Heart left ventricle (tissue), 16 donors: ENCODE measurements around the gene BNC2. TPM values are rescaled to one million over a fixed set of nuclear protein-coding genes. Genes with fewer than 3 reads are reported as not detected.

ENCODE experiments used
- ATAC-seq, 4 donors: fragments of 200-7000 bp; cut with Tn5 transposase; one replicate each; pipeline ENCODE4 v1.9.1; 2020 to 2022; ENCODE audit warnings: moderate library complexity in 4 of 4, mild to moderate bottlenecking in 3 of 4, moderate number of reproducible peaks in 1 of 4
- DNase-seq, 5 donors: peaks; one replicate each; pipeline ENCODE4 v3.0.0-alpha.2; 2020
- H3K27ac ChIP-seq, 12 donors: fragments of 200-600 bp; sonication (generic) in 4 of 12; one replicate each; pipeline versions ENCODE4 v1.5.0 to v1.8.0; 2016 to 2022; ENCODE audit warnings: mild to moderate bottlenecking in 2 of 12
- H3K27me3 ChIP-seq, 9 donors: fragments of 200-600 bp; sonication (generic) in 2 of 9; one replicate each; pipeline versions ENCODE4 v1.5.1 to v1.8.0; 2016 to 2022; ENCODE audit warnings: mild to moderate bottlenecking in 3 of 9
- H3K36me3 ChIP-seq, 9 donors: fragments of 200-600 bp; sonication (generic) in 2 of 9; one replicate each; pipeline versions ENCODE4 v1.5.0 to v1.8.0; 2018 to 2022; ENCODE audit warnings: mild to moderate bottlenecking in 2 of 9
- H3K4me1 ChIP-seq, 12 donors: fragments of 200-600 bp; sonication (generic) in 4 of 12; one replicate each; pipeline versions ENCODE4 v1.5.0 to v1.8.0; 2016 to 2022; ENCODE audit warnings: mild to moderate bottlenecking in 3 of 12
- H3K4me3 ChIP-seq, 12 donors: fragments of 200-600 bp; sonication (generic) in 4 of 12; one replicate each; pipeline versions ENCODE4 v1.5.0 to v1.8.0; 2017 to 2022; ENCODE audit warnings: mild to moderate bottlenecking in 9 of 12, moderate library complexity in 4 of 12
- H3K9me3 ChIP-seq, 12 donors: fragments of 200-600 bp; sonication (generic) in 4 of 12; one replicate each; pipeline versions ENCODE4 v1.5.0 to v1.8.0; 2016 to 2022; ENCODE audit warnings: mild to moderate bottlenecking in 1 of 12
- POLR2A ChIP-seq, 2 donors: fragments of 450-650 bp; IDR thresholded peaks; one replicate each; pipeline ENCODE4 v1.6.1; 2017; ENCODE audit warnings: antibody characterized with exemption in 2 of 2, mild to moderate bottlenecking in 2 of 2, moderate library complexity in 2 of 2
- WGBS, 4 donors: extraction: QIAGEN DNeasy Blood & Tissue Kit in 2 of 4; methylation state at CpG; one replicate each; pipeline versions ENCODE4 v1.1.5 to v1.1.7; 2013 to 2018; 5-methylcytosine and 5-hydroxymethylcytosine counted together
- intact Hi-C, 10 donors: fragments of 100-400 bp; cut with DNase I; formaldehyde crosslinking; loops; one replicate each; pipeline versions ENCODE4 v1.11.1 to v1.14.2; 2022
- polyA plus RNA-seq, 2 donors: library from polyadenylated mRNA; stranded (reverse); fragments of 200-250 nt; gene quantifications; one replicate each; pipeline ENCODE4 v1.2.3, GENCODE V29; 2013
- total RNA-seq, 9 donors: library from RNA; depleted of rRNA in 2 of 9; stranded (reverse); fragments of >200 nt in 2 of 9; fragmentation: NEBNext Ultra II Directional in 3 of 9; extraction: Animal tissue kit (Norgen Biotek cat#: 25700) in 3 of 9; gene quantifications; one replicate each; pipeline versions ENCODE4 v1.1.0 to v1.2.4, GENCODE V29; 2016 to 2023
- TF ChIP-seq, protein P1 (sequence below), 12 donors: fragments of 200-600 bp; sonication (generic) in 4 of 12; IDR thresholded peaks; one replicate each; pipeline versions ENCODE4 v1.5.0 to v1.8.0; 2018 to 2022; ENCODE audit warnings: antibody characterized with exemption in 12 of 12, mild to moderate bottlenecking in 5 of 12
- donor health status: ischemic (EF 13 %, LVEDD 7.1; RV severe dilation, severe dysfunction).
- donor health status: healthy with polysubstance abuse.
- donor health status: DM: no; HTN: yes; CAD: no.
- donor health status: DM: no; HTN: no; CAD: no.
- donor health status: ischemic (EF 25% LVEDD 6.9; RV normal size, moderate dysfunction).
- donor health status: ischemic (EF 25% LVEDD 5.7; RV mildly dilated, moderate dysfunction).
- donor health status: healthy.
- donor health status: DM: yes; HTN: yes; CAD: no.
- donor health status: ischemic (EF 35%, LVEDD 5.7; RV mildly dilated, moderate dysfunction).
- donor health status: nonischemic (EF 11% LVEDD 7.7; RV severe dilation, severe dysfunction).
- donor health status: DM: yes; HTN: yes; CAD: no.
- donor health status: PGD.
- donor health status: ischemic (EF 29% LVEDD 5.4; RV normal size, mild dysfunction).
- donor health status: nonischemic (EF 23%, LVEDD 6.1; RV moderate dilation, normal function).

The BNC2 gene
- total and polyA plus RNA-seq, 11 donors, result 0.38 to 27.1 (median 3.8) TPM

DNA sequence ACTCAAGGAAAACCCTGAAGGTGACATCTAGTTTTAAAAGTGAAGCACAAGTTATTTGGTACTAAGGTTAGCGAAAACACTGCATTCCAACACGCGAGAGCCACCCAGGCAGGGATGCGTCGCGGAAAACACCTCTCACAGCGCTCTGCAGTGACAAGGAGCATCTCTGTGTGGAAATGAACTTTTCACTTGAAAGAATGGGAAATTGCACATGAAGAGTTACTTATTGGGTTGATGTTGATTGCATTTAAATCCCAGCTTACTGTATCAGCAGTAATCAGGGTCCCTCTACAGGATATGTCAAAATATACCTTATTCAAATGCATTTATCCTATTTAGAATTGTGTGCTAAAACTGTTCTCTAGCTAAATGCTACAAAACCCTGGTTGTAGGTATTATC is 144.4 kb downstream of the BNC2 start:
- intact Hi-C loops, result loop anchor here in 3 of 10 donors (10.0 kb wide), 3 partner anchors 101 to 531 kb away; no protein-coding TSS in a partner anchor
- TF ChIP-seq, protein P1, sequence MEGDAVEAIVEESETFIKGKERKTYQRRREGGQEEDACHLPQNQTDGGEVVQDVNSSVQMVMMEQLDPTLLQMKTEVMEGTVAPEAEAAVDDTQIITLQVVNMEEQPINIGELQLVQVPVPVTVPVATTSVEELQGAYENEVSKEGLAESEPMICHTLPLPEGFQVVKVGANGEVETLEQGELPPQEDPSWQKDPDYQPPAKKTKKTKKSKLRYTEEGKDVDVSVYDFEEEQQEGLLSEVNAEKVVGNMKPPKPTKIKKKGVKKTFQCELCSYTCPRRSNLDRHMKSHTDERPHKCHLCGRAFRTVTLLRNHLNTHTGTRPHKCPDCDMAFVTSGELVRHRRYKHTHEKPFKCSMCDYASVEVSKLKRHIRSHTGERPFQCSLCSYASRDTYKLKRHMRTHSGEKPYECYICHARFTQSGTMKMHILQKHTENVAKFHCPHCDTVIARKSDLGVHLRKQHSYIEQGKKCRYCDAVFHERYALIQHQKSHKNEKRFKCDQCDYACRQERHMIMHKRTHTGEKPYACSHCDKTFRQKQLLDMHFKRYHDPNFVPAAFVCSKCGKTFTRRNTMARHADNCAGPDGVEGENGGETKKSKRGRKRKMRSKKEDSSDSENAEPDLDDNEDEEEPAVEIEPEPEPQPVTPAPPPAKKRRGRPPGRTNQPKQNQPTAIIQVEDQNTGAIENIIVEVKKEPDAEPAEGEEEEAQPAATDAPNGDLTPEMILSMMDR (IDR thresholded peaks at IDR 0.05), result peak in 1 of 12 donors; percentile 6
- no peak for TF ChIP-seq POLR2A (IDR thresholded peaks at IDR 0.05)
- DNase-seq, result no peak
- ATAC-seq, result no peak
- peaks cover 0 to 28% (median 16%) of the 10 kb centered on the region in 9 donors for H3K27me3 ChIP-seq
- no peaks in the 10 kb centered on the region for H3K9me3 ChIP-seq
- H3K27ac ChIP-seq, result peak overlapping the region in 7 of 12 donors; percentile 52 to 88 (median 80)
- H3K4me1 ChIP-seq, result peaks cover 0 to 15% (median 1%) of the 10 kb centered on the region in 12 donors
- 36 to 53% (median 44%) methylated on average over 7 of the region's 7 CpGs for WGBS, 4 donors
- H3K4me3 ChIP-seq, result peak overlapping the region in 6 of 12 donors; percentile 3 to 70 (median 58)
- H3K36me3 ChIP-seq, result no peaks in the 10 kb centered on the region

DNA sequence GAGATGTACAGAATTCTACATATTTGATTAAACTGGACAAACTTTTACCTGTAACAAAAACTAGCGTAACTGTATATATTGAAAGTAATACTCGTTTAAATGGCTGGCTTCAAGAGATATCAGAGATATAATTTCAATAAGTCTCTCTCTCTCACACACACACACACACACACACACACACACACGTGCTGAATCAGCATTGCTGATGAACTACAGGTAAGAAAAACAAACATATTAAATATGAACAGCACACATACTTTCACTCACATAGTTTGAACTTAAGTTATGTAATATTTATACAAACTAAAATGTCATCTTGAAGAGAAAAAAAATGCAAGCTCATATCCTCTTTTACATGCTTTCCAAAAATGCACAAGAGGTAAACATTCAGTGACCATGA is 145.4 kb downstream of the BNC2 start:
- no peak for TF ChIP-seq POLR2A (IDR thresholded peaks at IDR 0.05)
- TF ChIP-seq, protein P1 (IDR thresholded peaks at IDR 0.05), result no peak
- WGBS, 4 donors, result 80 to 85% (median 82%) methylated on average over 3 of the region's 3 CpGs
- Histone ChIP-seq H3K27me3 (peaks cover 0 to 27% (median 15%) of the 10 kb centered on the region in 9 donors), H3K4me3 (no peak overlapping the region), H3K27ac (peak overlapping the region in 1 of 12 donors; percentile 88), H3K9me3 (no peaks in the 10 kb centered on the region), H3K4me1 (peaks cover 0 to 15% (median 1%) of the 10 kb centered on the region in 12 donors), H3K36me3 (no peaks in the 10 kb centered on the region)
- ATAC-seq (no peak), DNase-seq (no peak)
- intact Hi-C loops, result loop anchor here in 3 of 10 donors (10.0 kb wide), 3 partner anchors 100 to 530 kb away; no protein-coding TSS in a partner anchor

DNA sequence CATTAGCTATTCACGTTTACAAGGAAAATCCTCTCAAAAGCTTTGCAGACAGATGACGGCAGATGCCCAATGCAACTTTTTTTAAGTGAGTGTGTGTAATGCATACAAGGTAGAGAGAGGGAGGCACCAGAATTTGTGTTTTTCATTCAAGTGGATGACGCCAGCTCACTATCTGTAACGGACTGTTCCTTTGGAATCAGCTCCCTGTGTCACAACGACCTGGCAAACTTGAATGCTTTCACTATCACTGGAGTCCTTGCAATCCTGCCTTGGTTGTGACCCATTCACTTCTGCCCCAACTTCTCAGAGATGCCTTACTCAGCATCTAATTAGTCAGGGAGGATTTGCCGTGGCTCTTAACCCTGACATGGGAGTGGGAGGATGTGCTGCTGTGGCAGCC is 148.5 kb downstream of the BNC2 start:
- WGBS, 4 donors, result 34 to 47% (median 41%) methylated on average over 6 of the region's 6 CpGs
- Histone ChIP-seq H3K27me3 (peaks cover 0 to 9% (median 0%) of the 10 kb centered on the region in 9 donors), H3K4me1 (peaks cover 0 to 18% (median 1%) of the 10 kb centered on the region in 12 donors), H3K4me3 (peak overlapping the region in 4 of 12 donors; percentile 22 to 31 (median 26)), H3K27ac (peak overlapping the region in 7 of 12 donors; percentile 26 to 63 (median 36)), H3K36me3 (no peaks in the 10 kb centered on the region), H3K9me3 (no peaks in the 10 kb centered on the region)
- intact Hi-C loops, result loop anchor here in 3 of 10 donors (10.0 kb wide), 3 partner anchors 97 to 527 kb away; no protein-coding TSS in a partner anchor
- ATAC-seq, result peak; percentile 61 to 71 (median 68)
- no peak for TF ChIP-seq POLR2A (IDR thresholded peaks at IDR 0.05)
- TF ChIP-seq, protein P1 (IDR thresholded peaks at IDR 0.05), result no peak
- peak in 2 of 5 donors; percentile 27 to 36 for DNase-seq

DNA sequence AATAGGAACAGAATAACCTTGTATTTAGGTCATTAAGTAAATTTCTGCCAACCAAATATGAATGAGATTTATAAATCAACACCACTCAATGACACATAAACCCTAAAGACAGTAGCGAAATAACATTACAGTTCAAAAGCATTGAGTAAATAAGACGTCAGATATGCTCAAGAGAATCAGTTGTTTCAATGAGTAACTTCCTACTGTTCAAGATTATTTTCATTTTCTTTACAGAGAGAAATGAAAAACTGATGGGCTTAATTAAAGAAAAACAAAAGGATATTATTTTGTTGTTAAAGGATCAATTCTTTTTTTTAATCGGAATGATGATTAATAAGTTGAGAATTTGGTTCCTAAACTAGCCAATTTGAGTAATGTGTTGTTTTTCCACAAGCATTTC is 150.1 kb downstream of the BNC2 start:
- DNase-seq (no peak), ATAC-seq (no peak)
- Histone ChIP-seq H3K36me3 (no peaks in the 10 kb centered on the region), H3K27me3 (peaks cover 0 to 8% (median 0%) of the 10 kb centered on the region in 9 donors), H3K4me3 (no peak overlapping the region), H3K9me3 (no peaks in the 10 kb centered on the region), H3K4me1 (peaks cover 0 to 8% (median 0%) of the 10 kb centered on the region in 12 donors), H3K27ac (no peak overlapping the region)
- WGBS, 4 donors, result 70 to 87% (median 81%) methylated on average over 3 of the region's 3 CpGs
- no peak for TF ChIP-seq POLR2A (IDR thresholded peaks at IDR 0.05)
- TF ChIP-seq, protein P1 (IDR thresholded peaks at IDR 0.05), result no peak
- intact Hi-C loops, result loop anchor here in 3 of 10 donors (10.0 kb wide), 3 partner anchors 96 to 526 kb away; no protein-coding TSS in a partner anchor
